HL-60 (cell line): ENCODE results near the gene TRIM17.

Source experiments
- DNase-seq, 2 experiments: peaks; one replicate each; pipeline ENCODE4 v3.0.0-alpha.2; 2010 to 2020; ENCODE audit warnings: low read depth in 1 of 2, low spot score in 1 of 2
- H3K27ac ChIP-seq: fragments of 250-450 bp; sonication (Bioruptor Pico); replicated peaks from 2 replicates; pipeline ENCODE4 v1.5.1; 2020; ENCODE audit warnings: mild to moderate bottlenecking, moderate library complexity
- H3K27me3 ChIP-seq: fragments of 250-450 bp; sonication (Bioruptor Pico); 2 replicates; pipeline ENCODE4 v1.5.1; 2021; ENCODE audit warnings: mild to moderate bottlenecking, moderate library complexity; ENCODE audit not compliant: insufficient read depth, poor library complexity, severe bottlenecking
- H3K4me3 ChIP-seq: replicated peaks from 2 replicates; pipeline ENCODE4 v1.5.1; 2011; ENCODE audit warnings: mild to moderate bottlenecking, control low read depth, low read length; ENCODE audit not compliant: insufficient read depth
- GABPA ChIP-seq: IDR thresholded peaks from 2 replicates; pipeline ENCODE4 v1.6.1; 2012; ENCODE audit warnings: low read depth
- POLR2AphosphoS5 ChIP-seq: IDR thresholded peaks from 2 replicates; pipeline ENCODE4 v1.6.1; 2012; ENCODE audit warnings: low read depth
- REST ChIP-seq: IDR thresholded peaks from 2 replicates; pipeline ENCODE4 v1.6.1; 2012; ENCODE audit warnings: low read depth; ENCODE audit not compliant: insufficient replicate concordance
- SPI1 ChIP-seq: IDR thresholded peaks from 2 replicates; pipeline ENCODE4 v1.6.1; 2012; ENCODE audit warnings: low read depth, mild to moderate bottlenecking, borderline replicate concordance
- TF ChIP-seq, protein P1 (sequence below): IDR thresholded peaks from one replicate; pipeline ENCODE4 v1.5.1; 2011; ENCODE audit warnings: low read length, control low read depth, inconsistent platforms; ENCODE audit not compliant: insufficient read depth

Gene TRIM17

GRCh38 chr1:228462560-228462959 lies 45.9 kb upstream of the TRIM17 start:
- Histone ChIP-seq H3K27ac (no peak overlapping the region), H3K27me3 (peaks cover 60% of the 10 kb centered on the region), H3K4me3 (no peak overlapping the region)
- TF ChIP-seq GABPA: no peak
- TF ChIP-seq, protein P1, sequence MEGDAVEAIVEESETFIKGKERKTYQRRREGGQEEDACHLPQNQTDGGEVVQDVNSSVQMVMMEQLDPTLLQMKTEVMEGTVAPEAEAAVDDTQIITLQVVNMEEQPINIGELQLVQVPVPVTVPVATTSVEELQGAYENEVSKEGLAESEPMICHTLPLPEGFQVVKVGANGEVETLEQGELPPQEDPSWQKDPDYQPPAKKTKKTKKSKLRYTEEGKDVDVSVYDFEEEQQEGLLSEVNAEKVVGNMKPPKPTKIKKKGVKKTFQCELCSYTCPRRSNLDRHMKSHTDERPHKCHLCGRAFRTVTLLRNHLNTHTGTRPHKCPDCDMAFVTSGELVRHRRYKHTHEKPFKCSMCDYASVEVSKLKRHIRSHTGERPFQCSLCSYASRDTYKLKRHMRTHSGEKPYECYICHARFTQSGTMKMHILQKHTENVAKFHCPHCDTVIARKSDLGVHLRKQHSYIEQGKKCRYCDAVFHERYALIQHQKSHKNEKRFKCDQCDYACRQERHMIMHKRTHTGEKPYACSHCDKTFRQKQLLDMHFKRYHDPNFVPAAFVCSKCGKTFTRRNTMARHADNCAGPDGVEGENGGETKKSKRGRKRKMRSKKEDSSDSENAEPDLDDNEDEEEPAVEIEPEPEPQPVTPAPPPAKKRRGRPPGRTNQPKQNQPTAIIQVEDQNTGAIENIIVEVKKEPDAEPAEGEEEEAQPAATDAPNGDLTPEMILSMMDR: no peak
- no peak for TF ChIP-seq POLR2AphosphoS5
- TF ChIP-seq SPI1: no peak
- no peak for TF ChIP-seq REST
- DNase-seq: no peak

GRCh38 chr1:228460821-228461220 lies 44.2 kb upstream of the TRIM17 start:
- TF ChIP-seq REST (no peak), SPI1 (no peak), POLR2AphosphoS5 (no peak)
- Histone ChIP-seq H3K27me3 (peaks cover 67% of the 10 kb centered on the region), H3K27ac (no peak overlapping the region), H3K4me3 (no peak overlapping the region)
- DNase-seq: no peak

- H3K27me3 ChIP-seq: peaks cover 52% of the 10 kb centered on the region
- no peak for TF ChIP-seq REST
- TF ChIP-seq, protein P1: peak; percentile 65
- peak overlapping the region; percentile 44 for H3K4me3 ChIP-seq
- peak in 1 of 2 experiments; percentile 49 for DNase-seq
- H3K27ac ChIP-seq: no peak overlapping the region
Observed at GRCh38 chr1:228459091-228459993, 42.7 kb upstream of the TRIM17 start.
